ENCODE results near the gene ELL2. TPM values are rescaled to one million over a fixed set of nuclear protein-coding genes. Genes with fewer than 3 reads are reported as not detected.
A peak's percentile ranks its signal among the peaks of the same experiment; 100 is the strongest.

The ELL2 gene
- polyA plus RNA-seq, 1 donor (not counting 4 experiments of a cell fraction or from before 2014, with no cell fraction given): 100 TPM

- Histone ChIP-seq H3K36me3 (ENCODE audit: control insufficient read depth in 2 of 2, extremely low read depth in 1 of 2, insufficient read depth in 2 of 2, low read length in 2 of 2) (no peaks in the 10 kb centered on the region), H3K4me3 (ENCODE audit: control insufficient read depth in 2 of 3, extremely low read depth in 1 of 3, insufficient read depth in 2 of 3, low read depth in 1 of 3, low read length in 3 of 3) (no peak overlapping the region), H2AFZ (ENCODE audit: control insufficient read depth, low read length) (no peak overlapping the region), H3K4me2 (ENCODE audit: control insufficient read depth, extremely low read depth, insufficient read depth, low read depth, low read length) (no peak overlapping the region), H3K27me3 (ENCODE audit: control insufficient read depth, extremely low read depth, insufficient read depth, low read length) (no peaks in the 10 kb centered on the region), H4K20me1 (ENCODE audit: control insufficient read depth, extremely low read depth, insufficient read depth, low read length) (no peaks in the 10 kb centered on the region), H3K9me1 (ENCODE audit: control insufficient read depth, extremely low read depth, insufficient read depth, low read length) (no peaks in the 10 kb centered on the region), H3K4me1 (ENCODE audit: control insufficient read depth, extremely low read depth, insufficient read depth, low read length) (peaks cover 13% of the 10 kb centered on the region), H3K27ac (ENCODE audit: control insufficient read depth, insufficient read depth, low read length) (no peak overlapping the region), H3K79me2 (ENCODE audit: control insufficient read depth, insufficient read depth, low read length) (peaks cover 6% of the 10 kb centered on the region), H3K9me3 (ENCODE audit: control insufficient read depth, low read depth, low read length) (no peaks in the 10 kb centered on the region), H3K9ac (ENCODE audit: control insufficient read depth, extremely low read depth, insufficient read depth, low read length) (no peak overlapping the region)
- no peak for FAIRE-seq
- TF ChIP-seq CTCF (optimal IDR thresholded peaks at IDR 0.05 in 1 of 3, IDR thresholded peaks at IDR 0.05 in 1 of 3, conservative IDR thresholded peaks at IDR 0.05 in 1 of 3; ENCODE audit: extremely low read depth in 1 of 3, insufficient read depth in 2 of 3, low read length in 3 of 3) (no peak), EZH2 (IDR thresholded peaks at IDR 0.05; ENCODE audit: low read length) (no peak)
- dilution Hi-C loops (cut with MboI; ENCODE audit: extremely low pct_ligation_motif_present, low sequenced_read_pairs): no loop called here
- no peak for DNase-seq (ENCODE audit: low read depth, low spot score)
Observed at GRCh38 chr5:95966005-95966404, 4.4 kb upstream of the ELL2 start.

- FAIRE-seq (no peak), DNase-seq (ENCODE audit: low read depth, low spot score) (no peak)
- H3K9me1 ChIP-seq (ENCODE audit: control insufficient read depth, extremely low read depth, insufficient read depth, low read length): no peaks in the 10 kb centered on the region
- no peaks in the 10 kb centered on the region for H3K9me3 ChIP-seq (ENCODE audit: control insufficient read depth, low read depth, low read length)
- no peak overlapping the region for H3K9ac ChIP-seq (ENCODE audit: control insufficient read depth, extremely low read depth, insufficient read depth, low read length)
- H3K4me3 ChIP-seq (ENCODE audit: control insufficient read depth in 2 of 3, extremely low read depth in 1 of 3, insufficient read depth in 2 of 3, low read depth in 1 of 3, low read length in 3 of 3): no peak overlapping the region
- no peaks in the 10 kb centered on the region for H3K27me3 ChIP-seq (ENCODE audit: control insufficient read depth, extremely low read depth, insufficient read depth, low read length)
- peaks cover 17% of the 10 kb centered on the region for H4K20me1 ChIP-seq (ENCODE audit: control insufficient read depth, extremely low read depth, insufficient read depth, low read length)
- H3K4me1 ChIP-seq (ENCODE audit: control insufficient read depth, extremely low read depth, insufficient read depth, low read length): peaks cover 16% of the 10 kb centered on the region
- TF ChIP-seq EZH2 (IDR thresholded peaks at IDR 0.05; ENCODE audit: low read length) (no peak), CTCF (optimal IDR thresholded peaks at IDR 0.05 in 1 of 3, IDR thresholded peaks at IDR 0.05 in 1 of 3, conservative IDR thresholded peaks at IDR 0.05 in 1 of 3; ENCODE audit: extremely low read depth in 1 of 3, insufficient read depth in 2 of 3, low read length in 3 of 3) (no peak)
- H2AFZ ChIP-seq (ENCODE audit: control insufficient read depth, low read length): no peak overlapping the region
- H3K27ac ChIP-seq (ENCODE audit: control insufficient read depth, insufficient read depth, low read length): peak overlapping the region; percentile 23
- H3K36me3 ChIP-seq (ENCODE audit: control insufficient read depth in 2 of 2, extremely low read depth in 1 of 2, insufficient read depth in 2 of 2, low read length in 2 of 2): peaks cover 7 to 17% of the 10 kb centered on the region in 2 experiments
- dilution Hi-C loops (cut with MboI; ENCODE audit: extremely low pct_ligation_motif_present, low sequenced_read_pairs): no loop called here
- peak overlapping the region; percentile 13 for H3K4me2 ChIP-seq (ENCODE audit: control insufficient read depth, extremely low read depth, insufficient read depth, low read depth, low read length)
- peaks cover 28% of the 10 kb centered on the region for H3K79me2 ChIP-seq (ENCODE audit: control insufficient read depth, insufficient read depth, low read length)
Observed at GRCh38 chr5:95963650-95964410, 2.2 kb upstream of the ELL2 start.
